Left lung (tissue), 10 donors: ENCODE results near the gene S100A5. TPM values are rescaled to one million over a fixed set of nuclear protein-coding genes. Genes with fewer than 3 reads are reported as not detected.
"Not testable (repeated sequence)": the region's sequence is repeated elsewhere in the genome, so short reads cannot be mapped to it uniquely, and the experiment has no call there.

Experiments used
- ATAC-seq: fragments of 200-7000 bp; cut with Tn5 transposase; one replicate; pipeline ENCODE4 v1.9.1; 2020; ENCODE audit warnings: moderate library complexity
- DNase-seq, 4 donors: peaks; one replicate each; pipeline ENCODE4 v3.0.0-alpha.2; 2013 to 2020
- H3K27ac ChIP-seq, 2 donors: fragments of 200-600 bp; sonication (generic) in 1 of 2; one replicate each; pipeline versions ENCODE4 v1.5.0 to v1.8.0; 2020 to 2021
- H3K27me3 ChIP-seq, 2 donors: fragments of 200-600 bp; sonication (generic) in 1 of 2; one replicate each; pipeline versions ENCODE4 v1.5.0 to v1.8.0; 2020 to 2021
- H3K36me3 ChIP-seq, 2 donors: fragments of 200-600 bp; sonication (generic) in 1 of 2; one replicate each; pipeline versions ENCODE4 v1.5.0 to v1.8.0; 2020 to 2021
- H3K4me1 ChIP-seq, 2 donors: fragments of 200-600 bp; one replicate each; pipeline ENCODE4 v1.8.0; 2021
- H3K4me3 ChIP-seq, 2 donors: fragments of 200-600 bp; sonication (generic) in 1 of 2; one replicate each; pipeline versions ENCODE4 v1.5.0 to v1.8.0; 2020 to 2021; ENCODE audit warnings: mild to moderate bottlenecking in 1 of 2
- H3K9me3 ChIP-seq, 2 donors: fragments of 200-600 bp; sonication (generic) in 1 of 2; one replicate each; pipeline versions ENCODE4 v1.5.0 to v1.8.0; 2020 to 2021
- intact Hi-C, 2 donors: fragments of 100-400 bp; cut with DNase I; formaldehyde crosslinking; loops; one replicate each; pipeline versions ENCODE4 v1.11.2 to v1.14.2; 2022
- polyA plus RNA-seq, 6 donors: library from polyadenylated mRNA; unstranded; fragments of 120-200 nt; gene quantifications; one replicate each; pipeline ENCODE4 v1.2.1, GENCODE V29; 2013; ENCODE audit not compliant: insufficient read length in 6 of 6
- total RNA-seq, 2 donors: library from RNA; stranded (reverse); fragmentation: NEBNext Ultra II Directional; extraction: Animal tissue kit (Norgen Biotek cat#: 25700); gene quantifications; one replicate each; pipeline ENCODE4 v1.2.1, GENCODE V29; 2021
- TF ChIP-seq, protein P1 (sequence below), 2 donors: fragments of 200-600 bp; sonication (generic) in 1 of 2; IDR thresholded peaks; one replicate each; pipeline versions ENCODE4 v1.5.0 to v1.8.0; 2021; ENCODE audit warnings: antibody characterized with exemption in 2 of 2
- donor health status: DM: no; HTN: yes; CAD: no.
- donor health status: DM: no; HTN: no; CAD: no.

S100A5 gene
- total and polyA plus RNA-seq, 8 donors, result 0.18 to 0.42 (median 0.36) TPM; not detected in 4

DNA sequence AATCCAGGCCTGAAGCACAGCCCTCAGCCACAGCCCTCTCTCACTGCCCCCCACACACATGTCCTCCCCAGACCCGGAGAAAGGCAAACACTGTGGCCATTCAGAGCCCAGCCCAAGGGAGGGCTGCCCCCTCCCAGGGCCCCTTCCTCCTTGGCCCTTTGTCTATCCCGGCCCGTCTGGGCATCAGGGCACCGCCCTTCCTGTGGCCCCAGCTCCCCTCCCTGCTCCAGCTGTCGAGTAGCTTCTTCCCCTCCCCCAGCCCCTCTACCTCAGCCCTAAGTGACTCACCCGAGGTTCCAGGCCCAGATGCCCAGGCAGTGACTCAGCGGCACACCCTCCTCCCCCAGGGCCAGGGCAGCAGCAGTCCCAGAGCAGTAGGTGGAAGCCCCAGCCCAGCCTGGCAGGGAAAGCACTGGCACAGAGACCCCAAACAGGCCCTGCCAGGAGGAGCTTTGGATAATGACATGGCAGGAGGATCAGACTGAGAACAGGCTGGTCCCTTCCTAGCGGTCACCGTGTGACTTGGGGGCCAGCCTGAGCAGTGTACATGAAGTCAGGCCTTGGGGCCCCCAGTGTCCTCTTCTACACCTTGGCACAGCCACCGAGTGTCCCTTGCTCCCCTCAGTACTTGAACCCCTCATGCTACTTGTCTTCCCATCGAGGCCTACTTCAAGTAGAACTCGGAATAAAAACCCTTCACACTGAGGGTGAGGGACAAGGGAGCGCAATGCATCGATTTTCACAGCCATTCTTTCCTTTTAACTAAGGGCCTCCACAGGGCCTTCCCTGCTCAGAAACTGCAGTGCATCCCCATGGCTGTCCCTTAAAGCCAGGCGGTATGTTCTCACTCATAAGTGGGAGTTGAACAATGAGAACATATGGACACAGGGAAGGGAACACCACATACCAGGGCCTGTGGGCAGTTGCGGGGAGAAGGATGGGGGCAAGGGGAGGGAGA lies 26.0 kb upstream of the S100A5 start:
- peaks cover 33 to 61% of the 10 kb centered on the region in 2 donors for H3K4me1 ChIP-seq
- TF ChIP-seq, protein P1, sequence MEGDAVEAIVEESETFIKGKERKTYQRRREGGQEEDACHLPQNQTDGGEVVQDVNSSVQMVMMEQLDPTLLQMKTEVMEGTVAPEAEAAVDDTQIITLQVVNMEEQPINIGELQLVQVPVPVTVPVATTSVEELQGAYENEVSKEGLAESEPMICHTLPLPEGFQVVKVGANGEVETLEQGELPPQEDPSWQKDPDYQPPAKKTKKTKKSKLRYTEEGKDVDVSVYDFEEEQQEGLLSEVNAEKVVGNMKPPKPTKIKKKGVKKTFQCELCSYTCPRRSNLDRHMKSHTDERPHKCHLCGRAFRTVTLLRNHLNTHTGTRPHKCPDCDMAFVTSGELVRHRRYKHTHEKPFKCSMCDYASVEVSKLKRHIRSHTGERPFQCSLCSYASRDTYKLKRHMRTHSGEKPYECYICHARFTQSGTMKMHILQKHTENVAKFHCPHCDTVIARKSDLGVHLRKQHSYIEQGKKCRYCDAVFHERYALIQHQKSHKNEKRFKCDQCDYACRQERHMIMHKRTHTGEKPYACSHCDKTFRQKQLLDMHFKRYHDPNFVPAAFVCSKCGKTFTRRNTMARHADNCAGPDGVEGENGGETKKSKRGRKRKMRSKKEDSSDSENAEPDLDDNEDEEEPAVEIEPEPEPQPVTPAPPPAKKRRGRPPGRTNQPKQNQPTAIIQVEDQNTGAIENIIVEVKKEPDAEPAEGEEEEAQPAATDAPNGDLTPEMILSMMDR (IDR thresholded peaks at IDR 0.05), result peak in 1 of 2 donors; percentile 19
- DNase-seq (peak; percentile 36 to 99 (median 91)), ATAC-seq (peak; percentile 89)
- H3K27me3 ChIP-seq, result no peaks in the 10 kb centered on the region
- no peaks in the 10 kb centered on the region for H3K9me3 ChIP-seq
- H3K4me3 ChIP-seq, result peak overlapping the region in 1 of 2 donors; percentile 18
- intact Hi-C loops, result loop anchor here (5.0 to 10.0 kb wide), 3 partner anchors 34 to 54 kb away; no protein-coding TSS in a partner anchor
- no peaks in the 10 kb centered on the region for H3K36me3 ChIP-seq
- H3K27ac ChIP-seq, result peak overlapping the region; percentile 95 to 98

DNA sequence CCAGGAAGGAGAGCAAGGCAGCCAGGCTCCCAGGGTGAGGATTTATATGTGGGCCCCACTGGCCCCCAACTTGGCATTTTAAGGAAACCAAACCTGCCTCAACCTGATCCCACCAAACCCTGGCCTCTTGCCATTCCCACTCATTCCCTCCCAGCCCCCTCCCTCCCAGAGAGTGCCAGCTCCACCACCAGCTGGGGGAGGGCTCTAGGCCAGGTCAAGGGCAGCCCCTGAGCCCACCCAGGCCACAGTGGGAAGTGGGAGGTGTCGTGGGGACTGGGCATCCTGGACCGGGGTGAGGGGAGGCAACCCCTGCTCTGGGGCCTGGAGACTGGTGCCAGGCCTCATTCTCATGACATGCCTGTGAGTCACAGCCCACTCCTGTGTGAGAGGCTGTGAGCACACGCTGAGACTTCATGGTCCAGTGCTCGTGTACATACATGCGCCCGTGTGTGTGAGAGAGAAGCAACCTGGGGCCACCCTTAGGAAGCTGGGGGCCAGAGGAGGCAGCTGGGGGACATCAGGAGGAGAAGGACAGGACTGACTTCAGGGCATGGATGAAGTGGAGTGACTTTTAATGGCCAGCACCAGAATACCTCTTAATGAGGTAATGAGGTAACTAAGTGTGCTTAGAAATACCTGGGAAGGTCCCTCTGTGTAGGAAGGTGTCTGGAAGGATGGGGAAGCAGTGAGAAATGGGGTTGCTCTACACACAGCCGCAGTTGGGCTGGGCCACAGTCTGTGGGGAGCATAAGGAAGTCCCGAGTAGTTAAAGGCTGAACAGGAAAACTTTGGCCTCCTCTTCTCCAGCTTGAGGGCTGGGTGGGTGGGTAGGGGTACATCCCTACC lies 25.0 kb upstream of the S100A5 start, which contains the start of gene S100A2:
Gene S100A2, minus strand, starts transcription at position 316 of the 846 bp plus-strand sequence. CDS start 1,967 bp downstream, outside the sequence.
- DNase-seq, result peak in 3 of 4 donors; percentile 29 to 89 (median 81)
- peak within 1 kb of the TSS in 1 of 2 donors; percentile 18 for H3K4me3 ChIP-seq

DNA sequence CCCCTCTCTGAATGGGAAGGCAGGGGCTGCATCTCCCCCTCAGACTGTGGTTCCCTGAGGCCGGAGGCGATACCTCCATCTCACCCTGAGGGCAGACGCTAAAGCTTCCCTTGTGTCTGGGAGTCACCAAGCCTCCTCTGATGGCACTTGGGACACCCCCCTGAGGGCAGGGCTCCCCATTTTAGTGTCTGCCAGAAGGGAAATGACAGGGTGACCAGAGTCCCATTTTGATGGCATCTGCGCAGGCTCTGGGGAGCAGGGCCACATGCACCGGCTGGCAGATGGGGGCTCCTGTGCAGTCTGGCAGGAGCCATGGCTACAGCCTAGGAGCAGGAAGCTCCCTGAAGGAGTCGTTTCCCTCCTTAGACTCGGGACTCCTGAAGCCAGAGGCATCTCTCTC lies 23.3 kb upstream of the S100A5 start:
- peak overlapping the region in 1 of 2 donors; percentile 8 for H3K27ac ChIP-seq
- intact Hi-C loops, result loop anchor here in 1 of 2 donors (10.0 kb wide), 1 partner anchor 49 kb away; no protein-coding TSS in a partner anchor

More for the DNA sequence above, 25.0 kb upstream of the S100A5 start, which contains the start of gene S100A2:
- ATAC-seq, result peak; percentile 70
- no peaks in the 10 kb centered on the region for H3K27me3 ChIP-seq
- H3K27ac ChIP-seq, result peak within 1 kb of the TSS; percentile 95 to 98
- H3K9me3 ChIP-seq, result no peaks in the 10 kb centered on the region
- H3K4me1 ChIP-seq, result peaks cover 33 to 58% of the 10 kb centered on the region in 2 donors
- TF ChIP-seq, protein P1 (IDR thresholded peaks at IDR 0.05), result no peak
- intact Hi-C loops, result loop anchor here (5.0 to 10.0 kb wide), 3 partner anchors 33 to 53 kb away; no protein-coding TSS in a partner anchor
- H3K36me3 ChIP-seq, result no peaks in the 10 kb centered on the region

DNA sequence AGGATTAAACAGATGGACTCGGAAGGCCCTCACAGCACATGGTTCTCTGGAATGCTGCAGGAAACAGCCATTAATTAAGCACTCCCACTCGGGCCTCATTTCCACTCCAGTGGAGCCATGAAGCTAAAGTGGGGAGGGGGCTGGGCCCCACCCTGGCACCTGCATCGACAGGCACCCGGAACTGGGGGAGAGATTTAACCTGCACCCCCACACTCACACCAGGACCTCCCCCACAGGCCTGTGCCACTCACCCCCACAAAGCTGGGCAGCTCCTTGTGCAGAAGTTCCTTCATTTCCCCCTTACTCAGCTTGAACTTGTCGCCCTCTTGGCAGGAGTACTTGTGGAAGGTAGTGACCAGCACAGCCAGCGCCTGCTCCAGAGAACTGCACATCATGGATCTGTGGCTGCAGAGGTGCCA lies 22.8 kb upstream of the S100A5 start:
- intact Hi-C loops, result loop anchor here in 1 of 2 donors (10.0 kb wide), 1 partner anchor 49 kb away; no protein-coding TSS in a partner anchor
- Histone ChIP-seq H3K4me3 (no peak overlapping the region), H3K4me1 (peaks cover 33 to 52% of the 10 kb centered on the region in 2 donors), H3K27ac (no peak overlapping the region), H3K36me3 (no peaks in the 10 kb centered on the region), H3K9me3 (no peaks in the 10 kb centered on the region), H3K27me3 (no peaks in the 10 kb centered on the region)
- DNase-seq, result no peak
- ATAC-seq, result no peak
- TF ChIP-seq, protein P1 (IDR thresholded peaks at IDR 0.05), result no peak

More for the DNA sequence above, 23.3 kb upstream of the S100A5 start:
- Histone ChIP-seq H3K27me3 (no peaks in the 10 kb centered on the region), H3K9me3 (no peaks in the 10 kb centered on the region), H3K4me3 (no peak overlapping the region), H3K4me1 (peaks cover 33 to 57% of the 10 kb centered on the region in 2 donors), H3K36me3 (no peaks in the 10 kb centered on the region)
- TF ChIP-seq, protein P1 (IDR thresholded peaks at IDR 0.05), result no peak
- ATAC-seq, result no peak
- no peak for DNase-seq

DNA sequence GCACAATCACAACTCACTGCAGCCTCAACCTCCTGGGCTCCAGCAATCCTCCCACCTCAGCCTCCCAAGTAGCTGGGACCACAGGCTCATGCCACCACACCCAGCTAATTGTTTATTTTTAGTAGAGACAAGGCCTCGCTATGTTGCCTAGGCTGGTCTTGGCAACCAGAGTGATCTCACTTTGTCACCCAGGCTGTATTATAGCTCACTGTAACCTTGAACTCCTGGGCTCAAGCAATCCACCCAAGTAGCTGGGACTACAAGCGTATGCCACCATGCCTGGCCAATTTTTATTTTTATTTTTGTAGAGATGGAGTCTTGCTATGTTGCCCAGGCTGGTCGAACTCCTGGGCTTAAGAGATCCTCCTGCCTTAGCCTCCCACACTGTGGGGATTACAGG lies 21.3 kb upstream of the S100A5 start:
- peaks cover 19 to 37% of the 10 kb centered on the region in 2 donors for H3K4me1 ChIP-seq
- H3K27me3 ChIP-seq, H3K27ac ChIP-seq, ATAC-seq, H3K36me3 ChIP-seq, H3K9me3 ChIP-seq, H3K4me3 ChIP-seq: not testable (repeated sequence)
- intact Hi-C loops, result loop anchor here in 1 of 2 donors (10.0 kb wide), 1 partner anchor 47 kb away; no protein-coding TSS in a partner anchor
- DNase-seq, result peak in 1 of 4 donors; percentile 3
